HepG2 (cell line): ENCODE measurements around the gene BTG4.

Experiments used
- MEIS1 ChIP-seq: sonication (generic); formaldehyde crosslinking; IDR thresholded peaks from 2 replicates; pipeline ENCODE4 v1.9.0; 2021; ENCODE audit warnings: mild to moderate bottlenecking, missing genetic modification reagents, moderate library complexity, borderline replicate concordance
- TF ChIP-seq, protein P1 (sequence below): sonication (generic); formaldehyde crosslinking; IDR thresholded peaks from 2 replicates; pipeline ENCODE4 v1.5.0; 2020; ENCODE audit warnings: mild to moderate bottlenecking, missing genetic modification reagents, moderate library complexity

DNA sequence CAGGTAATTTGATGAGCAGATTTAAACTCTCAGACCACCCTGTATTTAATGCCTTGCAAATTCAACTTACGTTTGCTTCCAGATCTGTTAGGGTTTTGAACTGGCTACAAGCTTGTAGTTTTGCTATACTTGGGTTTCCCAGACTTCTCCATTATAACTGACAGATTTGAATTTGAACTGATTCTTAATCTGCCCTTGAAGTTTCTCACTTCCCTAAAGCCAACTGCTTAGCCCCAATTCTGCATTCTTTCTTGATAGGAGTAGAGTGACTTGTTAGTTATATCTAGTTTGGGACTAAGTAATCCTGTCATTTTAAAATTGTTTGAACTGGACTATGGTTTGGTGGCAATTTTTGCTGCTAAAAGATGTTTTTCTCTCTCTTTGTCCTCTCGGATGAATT lies 38.1 kb upstream of the BTG4 start:
- TF ChIP-seq MEIS1 (CRISPR knock-in tag): no peak
- TF ChIP-seq, protein P1, sequence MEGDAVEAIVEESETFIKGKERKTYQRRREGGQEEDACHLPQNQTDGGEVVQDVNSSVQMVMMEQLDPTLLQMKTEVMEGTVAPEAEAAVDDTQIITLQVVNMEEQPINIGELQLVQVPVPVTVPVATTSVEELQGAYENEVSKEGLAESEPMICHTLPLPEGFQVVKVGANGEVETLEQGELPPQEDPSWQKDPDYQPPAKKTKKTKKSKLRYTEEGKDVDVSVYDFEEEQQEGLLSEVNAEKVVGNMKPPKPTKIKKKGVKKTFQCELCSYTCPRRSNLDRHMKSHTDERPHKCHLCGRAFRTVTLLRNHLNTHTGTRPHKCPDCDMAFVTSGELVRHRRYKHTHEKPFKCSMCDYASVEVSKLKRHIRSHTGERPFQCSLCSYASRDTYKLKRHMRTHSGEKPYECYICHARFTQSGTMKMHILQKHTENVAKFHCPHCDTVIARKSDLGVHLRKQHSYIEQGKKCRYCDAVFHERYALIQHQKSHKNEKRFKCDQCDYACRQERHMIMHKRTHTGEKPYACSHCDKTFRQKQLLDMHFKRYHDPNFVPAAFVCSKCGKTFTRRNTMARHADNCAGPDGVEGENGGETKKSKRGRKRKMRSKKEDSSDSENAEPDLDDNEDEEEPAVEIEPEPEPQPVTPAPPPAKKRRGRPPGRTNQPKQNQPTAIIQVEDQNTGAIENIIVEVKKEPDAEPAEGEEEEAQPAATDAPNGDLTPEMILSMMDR: no peak
